Measurements from ENCODE around the gene HRG. TPM values are rescaled to one million over a fixed set of nuclear protein-coding genes. Genes with fewer than 3 reads are reported as not detected.

Gene HRG
- total RNA-seq, 1 experiment from 2014 or later, result not detected

DNA sequence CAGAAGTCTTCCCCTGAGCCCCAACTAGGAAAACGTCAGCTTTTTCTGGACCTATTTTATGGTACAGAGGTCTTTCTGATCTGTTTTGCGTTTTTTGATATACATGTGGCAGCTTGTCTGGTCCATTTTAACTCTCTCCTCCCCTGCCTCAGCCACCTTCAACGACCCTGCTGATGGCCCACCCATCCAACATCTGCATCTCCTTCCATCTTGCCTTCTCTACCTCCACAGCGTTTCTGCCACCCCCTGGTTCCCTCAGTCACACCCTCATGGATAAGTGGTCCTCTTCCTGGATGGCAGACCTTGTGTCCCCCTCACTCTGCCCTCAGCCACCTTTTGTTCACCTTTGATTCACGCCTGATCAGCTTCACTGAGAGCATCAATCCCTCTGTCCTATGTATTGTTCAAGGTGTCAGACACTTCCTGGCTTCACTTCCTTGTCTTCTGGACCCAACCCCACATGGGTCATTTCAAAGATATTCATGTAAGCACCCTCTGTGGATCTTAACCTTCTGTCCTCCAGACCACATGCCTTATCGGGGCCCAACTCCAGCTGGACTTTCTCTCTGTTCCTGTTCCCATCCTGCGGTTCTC lies 39.5 kb upstream of the HRG start:
- no peaks in the 10 kb centered on the region for H4K20me1 ChIP-seq (ENCODE audit: control insufficient read depth, insufficient read depth, insufficient read length)
- no peaks in the 10 kb centered on the region; the same call in 1 of the 2 replicates for H3K4me1 ChIP-seq (ENCODE audit: insufficient read depth, low read length)
- H3K4ac ChIP-seq (ENCODE audit: low read depth, low read length), result no peak overlapping the region
- TF ChIP-seq, protein P1, sequence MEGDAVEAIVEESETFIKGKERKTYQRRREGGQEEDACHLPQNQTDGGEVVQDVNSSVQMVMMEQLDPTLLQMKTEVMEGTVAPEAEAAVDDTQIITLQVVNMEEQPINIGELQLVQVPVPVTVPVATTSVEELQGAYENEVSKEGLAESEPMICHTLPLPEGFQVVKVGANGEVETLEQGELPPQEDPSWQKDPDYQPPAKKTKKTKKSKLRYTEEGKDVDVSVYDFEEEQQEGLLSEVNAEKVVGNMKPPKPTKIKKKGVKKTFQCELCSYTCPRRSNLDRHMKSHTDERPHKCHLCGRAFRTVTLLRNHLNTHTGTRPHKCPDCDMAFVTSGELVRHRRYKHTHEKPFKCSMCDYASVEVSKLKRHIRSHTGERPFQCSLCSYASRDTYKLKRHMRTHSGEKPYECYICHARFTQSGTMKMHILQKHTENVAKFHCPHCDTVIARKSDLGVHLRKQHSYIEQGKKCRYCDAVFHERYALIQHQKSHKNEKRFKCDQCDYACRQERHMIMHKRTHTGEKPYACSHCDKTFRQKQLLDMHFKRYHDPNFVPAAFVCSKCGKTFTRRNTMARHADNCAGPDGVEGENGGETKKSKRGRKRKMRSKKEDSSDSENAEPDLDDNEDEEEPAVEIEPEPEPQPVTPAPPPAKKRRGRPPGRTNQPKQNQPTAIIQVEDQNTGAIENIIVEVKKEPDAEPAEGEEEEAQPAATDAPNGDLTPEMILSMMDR (conservative IDR thresholded peaks at IDR 0.05), result no peak
- H4K5ac ChIP-seq (ENCODE audit: insufficient read length, low read depth, low read length), result no peak overlapping the region
- no peaks in the 10 kb centered on the region for H3K79me2 ChIP-seq (ENCODE audit: insufficient read depth, low read length)
- no peak overlapping the region for H3K4me2 ChIP-seq (ENCODE audit: insufficient read depth, insufficient read length, low read length)
- Mint-ChIP-seq H3K9me3 (no peaks in the 10 kb centered on the region), H3K27ac (no peak overlapping the region), H3K36me3 (ENCODE audit: insufficient read depth in 1 of 3, low read depth in 3 of 3) (no peaks in the 10 kb centered on the region), H3K4me3 (no peak overlapping the region), H3K27me3 (ENCODE audit: low read depth) (peaks cover 2% of the 10 kb centered on the region), H3K4me1 (peaks cover 6 to 7% of the 10 kb centered on the region in 2 experiments; a peak in 2 of 4 replicates)
- H3T11ph ChIP-seq (ENCODE audit: low read length), result no peak overlapping the region
- no peaks in the 10 kb centered on the region for H3K27me3 ChIP-seq (ENCODE audit: insufficient read depth, low read length)
- H2BK15ac ChIP-seq (ENCODE audit: low read depth, low read length), result no peak overlapping the region
- H3K9me3 ChIP-seq (ENCODE audit: control insufficient read depth, low read depth, low read length), result no peaks in the 10 kb centered on the region
- H2AFZ ChIP-seq (ENCODE audit: low read length), result no peak overlapping the region
- H3K56ac ChIP-seq (ENCODE audit: insufficient read length, low read depth, low read length), result no peak overlapping the region
- H2BK5ac ChIP-seq (ENCODE audit: insufficient read length, low read length), result no peak overlapping the region
- H2BK120ac ChIP-seq (ENCODE audit: low read depth, low read length, poor library complexity, severe bottlenecking), result no peak overlapping the region
- H2BK12ac ChIP-seq (ENCODE audit: insufficient read length, low read depth, low read length), result no peak overlapping the region
- H4K8ac ChIP-seq (replicated peaks; ENCODE audit: insufficient read length, low read depth, low read length), result no peak overlapping the region
- no peak overlapping the region for H3K23ac ChIP-seq (ENCODE audit: insufficient read length, low read depth, low read length)
- no peak overlapping the region for H3K14ac ChIP-seq (ENCODE audit: insufficient read depth, low read length)
- no peak overlapping the region for H4K91ac ChIP-seq (ENCODE audit: insufficient read length, low read depth, low read length)
- no peak overlapping the region for H3K9ac ChIP-seq (ENCODE audit: extremely low read depth, insufficient read length, low read length)
- no peaks in the 10 kb centered on the region for H3K79me1 ChIP-seq (ENCODE audit: insufficient read depth, low read depth, low read length, poor library complexity, severe bottlenecking)
- DNase-seq, result no peak
- H3K18ac ChIP-seq (ENCODE audit: insufficient read length, low read depth, low read length), result no peak overlapping the region
- no peak overlapping the region for H2AK5ac ChIP-seq (ENCODE audit: insufficient read length, low read length)
- H3K27ac ChIP-seq (ENCODE audit: insufficient read length, low read depth, low read length), result no peak overlapping the region
- no peaks in the 10 kb centered on the region for H3K23me2 ChIP-seq (ENCODE audit: insufficient read length, low read depth, low read length, poor library complexity, severe bottlenecking)
- no CpG with 5 or more reads among the region's 7 CpGs for WGBS (ENCODE audit: extremely low coverage, insufficient read length, low lambda C conversion rate)
- no peak overlapping the region for H2BK20ac ChIP-seq (ENCODE audit: low read depth, low read length, poor library complexity, severe bottlenecking)

Measured in H9 (cell line).